Measurements from ENCODE around the gene PYGL.
"Not testable (repeated sequence)": the region's sequence is repeated elsewhere in the genome, so short reads cannot be mapped to it uniquely, and the experiment has no call there.

Gene PYGL

GRCh38 chr14:50924843-50925242 is 19.4 kb downstream of the PYGL start:
- DNase-seq: no peak

- no peak for DNase-seq
Observed at GRCh38 chr14:50924236-50924635, 20.0 kb downstream of the PYGL start.

GRCh38 chr14:50922803-50923202 is 21.5 kb downstream of the PYGL start:
- no peak for DNase-seq

GRCh38 chr14:50920482-50921230 is 23.6 kb downstream of the PYGL start:
- no peak for DNase-seq

DNA sequence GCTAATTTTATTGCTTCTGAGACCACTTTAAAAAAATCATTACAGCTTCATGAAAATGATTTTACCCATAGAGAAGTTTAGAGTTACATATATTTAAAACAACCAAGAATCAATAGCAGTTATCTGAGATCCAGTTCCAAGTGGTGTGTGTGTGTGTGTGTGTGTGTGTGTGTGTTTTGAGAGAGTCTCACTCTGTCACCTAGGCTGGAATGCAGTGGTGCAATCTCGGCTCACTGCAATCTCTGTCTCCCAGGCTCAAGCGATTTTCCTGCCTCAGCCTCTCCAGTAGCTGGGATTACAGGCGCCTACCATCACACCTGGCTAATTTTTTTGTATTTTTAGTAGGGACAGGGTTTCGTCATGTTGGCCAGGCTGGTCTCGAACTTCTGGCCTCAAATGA is 24.8 kb downstream of the PYGL start:
- DNase-seq: not testable (repeated sequence)

DNA sequence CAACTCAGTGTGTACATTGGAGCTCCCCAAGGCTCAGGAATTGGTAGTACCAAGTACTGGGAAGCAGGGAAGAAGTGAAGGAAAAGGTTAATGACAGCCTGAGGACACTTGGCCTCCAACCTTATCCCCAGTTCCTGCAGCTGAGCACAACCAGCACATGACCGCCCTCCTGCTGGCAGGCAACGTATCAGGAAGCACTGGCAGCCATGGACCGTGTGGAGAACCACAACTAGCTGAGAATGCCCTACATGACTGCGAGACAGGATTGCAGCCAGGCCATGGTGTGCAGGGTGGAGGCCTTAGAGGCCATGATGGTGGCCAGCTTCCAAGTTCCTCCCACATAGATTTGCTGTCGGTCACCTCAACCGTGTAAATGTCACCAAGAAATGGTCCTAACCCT is 26.8 kb downstream of the PYGL start:
- DNase-seq: no peak

- no peak for DNase-seq
Observed at GRCh38 chr14:50910495-50911420, 33.5 kb downstream of the PYGL start.

DNA sequence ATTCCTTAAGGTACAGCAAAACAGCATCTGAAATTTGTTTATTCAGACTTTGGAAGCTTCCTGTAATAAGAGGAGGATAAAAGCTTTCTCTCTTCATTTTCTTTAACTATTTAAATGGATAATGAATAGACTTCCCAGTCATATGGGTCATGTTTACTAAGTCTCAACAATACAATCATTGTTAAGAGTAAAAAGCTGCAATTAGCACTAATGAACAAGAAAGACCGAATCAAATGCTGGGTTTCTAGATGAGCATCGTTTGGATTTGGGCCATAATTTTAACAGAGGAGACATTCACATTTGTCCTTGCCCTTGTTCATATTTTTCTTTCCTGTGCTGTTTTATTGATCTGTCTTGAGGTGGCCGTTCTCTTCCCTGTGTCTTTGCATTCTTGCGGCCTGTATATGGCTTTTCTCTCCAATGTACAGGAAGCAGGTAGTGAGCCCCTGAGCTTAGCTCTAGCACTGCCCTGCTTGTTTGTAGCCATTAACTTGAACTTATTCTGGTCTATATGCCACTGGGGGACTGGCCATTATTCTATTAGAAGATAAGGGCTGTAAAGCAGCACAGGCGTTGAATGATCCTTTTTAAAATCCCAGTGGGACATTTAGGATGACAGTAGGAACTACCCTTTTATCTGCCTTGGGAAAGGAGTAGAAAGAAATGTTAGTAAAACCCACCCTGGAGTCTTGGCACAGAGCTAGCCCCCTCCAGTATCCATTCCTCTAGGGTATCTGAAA is 37.8 kb downstream of the PYGL start:
- no peak for DNase-seq

- DNase-seq: no peak
Observed at GRCh38 chr14:50904719-50905118, 39.6 kb downstream of the PYGL start.

GRCh38 chr14:50901361-50901760 is 42.9 kb downstream of the PYGL start:
- no peak for DNase-seq

DNA sequence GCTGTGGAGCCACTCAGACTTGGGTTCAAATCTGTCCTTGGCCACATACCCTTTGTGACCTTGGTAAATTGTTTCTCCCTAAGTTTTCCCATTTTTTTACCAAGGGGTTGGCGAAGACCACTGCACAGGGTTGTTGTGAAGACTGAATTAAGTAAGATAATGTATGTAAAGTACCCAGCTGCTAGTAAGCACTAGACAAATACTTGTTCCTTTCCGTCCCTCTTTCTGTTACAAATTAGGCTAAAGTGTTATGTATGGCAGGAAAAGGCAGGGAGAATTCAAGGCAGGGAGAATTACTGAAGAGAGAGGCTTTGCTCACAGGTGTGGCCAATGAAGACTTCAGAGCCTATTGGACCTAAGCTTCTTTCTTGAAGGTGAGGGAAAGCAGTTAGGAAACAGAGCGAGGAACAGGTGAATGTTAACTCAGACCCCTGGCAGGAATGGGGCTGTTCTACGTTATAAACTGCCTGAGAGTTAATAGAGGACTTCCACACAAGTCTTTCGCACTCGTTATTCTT is 46.6 kb downstream of the PYGL start:
- no peak for DNase-seq

DNA sequence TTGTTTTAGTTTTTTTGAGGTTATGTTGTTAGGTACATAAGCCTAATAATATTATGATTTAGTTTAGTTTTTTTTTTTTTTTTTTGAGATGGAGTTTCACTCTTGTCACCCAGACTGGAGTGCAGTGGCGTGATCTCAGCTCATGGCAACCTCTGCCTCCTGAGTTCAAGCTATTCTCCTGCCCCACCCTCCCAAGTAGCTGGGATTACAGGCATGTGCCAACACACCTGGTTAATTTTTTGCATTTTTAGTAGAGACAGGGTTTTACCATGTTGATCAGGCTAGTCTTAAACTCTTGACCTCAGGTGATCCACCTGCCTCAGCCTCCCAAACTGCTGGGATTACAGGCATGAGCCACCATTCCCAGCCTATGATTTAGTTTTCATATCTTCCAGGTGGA is 47.3 kb downstream of the PYGL start:
- DNase-seq: not testable (repeated sequence)

GRCh38 chr14:50896421-50896820 is 47.9 kb downstream of the PYGL start:
- DNase-seq: not testable (repeated sequence)

- no peak for DNase-seq
Observed at GRCh38 chr14:50892255-50892654, 52.0 kb downstream of the PYGL start.

GRCh38 chr14:50887476-50887875 is 56.8 kb downstream of the PYGL start:
- DNase-seq: no peak

GRCh38 chr14:50883827-50884197 is 60.5 kb downstream of the PYGL start:
- DNase-seq: no peak

DNA sequence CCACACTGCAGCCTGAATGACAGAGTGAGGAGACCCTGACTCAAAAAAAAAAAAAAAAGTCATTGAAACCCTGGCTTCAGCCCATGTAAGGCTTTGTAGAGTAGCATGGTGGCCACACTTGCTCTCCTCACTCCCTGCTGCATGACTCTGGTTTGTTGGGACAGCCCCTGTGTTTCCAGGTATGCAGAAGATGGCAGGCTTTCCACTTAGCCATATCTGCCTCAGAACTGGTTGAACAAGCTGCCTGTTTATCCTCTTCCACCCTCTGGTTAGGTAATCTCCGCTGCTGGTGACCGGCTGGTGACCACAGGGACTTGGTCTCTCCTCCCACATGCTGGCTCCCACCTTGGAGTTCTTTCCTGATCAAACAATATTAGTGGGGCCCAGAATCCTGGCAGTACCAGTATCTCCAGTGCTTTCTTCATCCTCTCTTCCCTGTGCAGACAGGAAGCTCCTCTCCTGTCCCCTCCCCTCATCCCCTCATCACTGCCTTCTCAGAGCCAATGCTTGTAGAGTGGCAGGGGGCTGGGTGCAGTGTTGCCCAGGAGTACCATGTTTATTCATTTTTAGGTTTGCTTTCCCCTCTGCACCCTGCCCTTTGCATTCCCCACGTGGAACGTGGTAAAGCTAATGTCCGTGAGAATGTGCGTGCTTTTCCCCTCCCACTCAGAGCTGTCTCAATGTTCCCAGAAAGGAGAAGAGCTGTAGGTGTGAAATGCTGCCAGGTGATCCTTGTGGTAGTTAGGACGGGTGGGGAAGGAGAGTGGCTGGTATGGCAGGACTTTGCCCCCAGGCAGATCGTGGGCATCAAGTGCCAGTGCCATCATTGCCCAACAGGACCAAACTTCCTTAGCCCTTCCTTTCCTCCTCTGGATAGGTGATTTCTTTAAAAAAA is 61.1 kb downstream of the PYGL start:
- DNase-seq: no peak

- DNase-seq: peak; percentile 81
Observed at GRCh38 chr14:50875359-50876070, 68.8 kb downstream of the PYGL start.

- DNase-seq: no peak
Observed at GRCh38 chr14:50874757-50875156, 69.5 kb downstream of the PYGL start.

DNA sequence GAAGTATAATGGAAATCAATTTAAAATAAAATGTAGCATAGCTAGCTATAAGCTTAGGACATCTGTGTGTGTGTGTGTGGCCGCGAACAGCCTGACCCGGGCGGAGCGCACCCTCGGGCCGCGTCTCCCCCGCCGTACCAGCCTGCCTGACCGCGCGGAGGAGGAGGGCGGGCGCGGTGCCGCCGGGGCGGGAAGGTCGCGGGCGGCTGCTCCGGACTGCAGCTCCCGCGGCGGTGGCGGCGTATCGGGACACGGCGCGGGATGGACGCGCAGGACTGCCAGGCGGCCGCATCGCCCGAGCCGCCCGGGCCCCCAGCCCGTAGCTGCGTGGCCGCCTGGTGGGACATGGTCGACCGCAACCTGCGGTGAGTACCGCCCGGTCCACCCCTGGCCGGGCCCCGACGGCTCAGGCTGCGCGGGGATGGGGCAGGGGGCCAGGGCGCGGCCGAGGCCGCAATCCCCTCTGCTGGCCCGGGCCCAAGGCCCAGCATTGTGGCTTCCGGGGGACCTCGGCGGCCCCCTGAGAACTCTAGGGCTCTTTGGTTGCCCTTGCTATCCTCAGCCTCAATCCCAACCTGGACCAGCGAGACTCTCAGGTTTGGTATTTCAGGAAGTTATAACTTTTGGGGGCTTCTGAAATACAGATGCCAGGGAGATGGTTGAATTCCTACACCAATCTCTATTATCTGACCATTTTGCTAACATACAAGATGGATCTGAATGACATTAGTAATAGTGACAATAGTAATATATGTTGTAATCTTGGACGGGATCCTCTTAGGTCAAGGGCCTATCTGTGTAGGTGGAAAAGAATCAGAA is 72.2 kb downstream of the PYGL start, which contains the start of gene ABHD12B:
TSS of gene ABHD12B (plus strand) at position 140 of the 819 bp plus-strand sequence. CDS start at position 262, 122 bp downstream.
- no peak for DNase-seq
